Fibroblast of skin of scalp (primary cell): ENCODE data around the gene DCTN2.
"Not testable (repeated sequence)": the region's sequence is repeated elsewhere in the genome, so short reads cannot be mapped to it uniquely, and the experiment has no call there.

Source experiments
- DNase-seq: peaks from one replicate; pipeline ENCODE4 v3.0.0-alpha.2; 2013

The DCTN2 gene

DNA sequence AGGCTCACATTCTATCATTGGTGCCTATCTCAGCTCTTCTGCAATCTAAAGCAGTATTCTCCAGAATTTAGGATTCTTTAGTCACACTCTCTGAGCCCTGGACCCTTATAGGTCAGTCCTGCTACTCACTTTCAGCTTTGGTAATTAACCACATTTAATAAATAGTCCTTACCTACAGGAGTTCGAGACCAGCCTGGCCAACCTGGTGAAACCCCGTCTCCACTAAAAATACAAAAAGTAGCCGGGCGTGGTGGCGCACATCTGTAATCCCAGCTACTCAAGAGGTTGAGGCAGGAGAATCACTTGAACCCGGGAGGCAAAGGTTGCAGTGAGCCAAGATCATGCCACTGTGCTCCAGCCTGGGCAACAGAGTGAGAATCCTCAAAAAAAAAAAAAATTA, 33.3 kb downstream of the DCTN2 start:
- not testable (repeated sequence) for DNase-seq

GRCh38 chr12:57513266-57513665, 33.7 kb downstream of the DCTN2 start:
- no peak for DNase-seq

DNA sequence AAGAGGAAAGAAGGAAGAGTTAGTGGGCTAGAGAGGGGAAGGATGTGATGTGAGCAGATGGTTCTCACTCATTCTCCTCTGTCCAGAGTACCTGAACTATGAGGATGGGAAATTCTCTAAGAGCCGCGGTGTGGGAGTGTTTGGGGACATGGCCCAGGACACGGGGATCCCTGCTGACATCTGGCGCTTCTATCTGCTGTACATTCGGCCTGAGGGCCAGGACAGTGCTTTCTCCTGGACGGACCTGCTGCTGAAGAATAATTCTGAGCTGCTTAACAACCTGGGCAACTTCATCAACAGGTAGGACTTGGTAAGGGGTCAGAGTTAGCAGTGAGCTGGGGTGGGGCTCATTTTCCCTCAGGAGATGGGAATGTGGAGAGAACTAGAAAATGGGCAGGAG, 34.3 kb downstream of the DCTN2 start:
- DNase-seq = no peak

- no peak for DNase-seq
Measured at GRCh38 chr12:57511588-57512325, 35.2 kb downstream of the DCTN2 start.

- no peak for DNase-seq
Measured at GRCh38 chr12:57511161-57511560, 35.8 kb downstream of the DCTN2 start.

DNA sequence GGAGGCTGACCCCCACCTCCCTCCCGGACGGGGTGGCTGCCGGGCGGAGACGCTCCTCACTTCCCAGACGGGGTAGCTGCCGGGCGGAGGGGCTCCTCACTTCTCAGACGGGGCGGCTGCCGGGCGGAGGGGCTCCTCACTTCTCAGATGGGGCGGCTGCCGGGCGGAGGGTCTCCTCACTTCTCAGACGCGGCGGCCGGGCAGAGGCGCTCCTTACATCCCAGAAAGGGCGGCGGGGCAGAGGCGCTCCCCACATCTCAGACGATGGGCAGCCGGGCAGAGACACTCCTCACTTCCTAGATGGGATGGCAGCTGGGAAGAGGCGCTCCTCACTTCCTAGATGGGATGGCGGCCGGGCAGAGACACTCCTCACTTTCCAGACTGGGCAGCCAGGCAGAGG, 39.2 kb downstream of the DCTN2 start:
- DNase-seq = not testable (repeated sequence)

GRCh38 chr12:57506541-57506940, 40.5 kb downstream of the DCTN2 start:
- not testable (repeated sequence) for DNase-seq

DNA sequence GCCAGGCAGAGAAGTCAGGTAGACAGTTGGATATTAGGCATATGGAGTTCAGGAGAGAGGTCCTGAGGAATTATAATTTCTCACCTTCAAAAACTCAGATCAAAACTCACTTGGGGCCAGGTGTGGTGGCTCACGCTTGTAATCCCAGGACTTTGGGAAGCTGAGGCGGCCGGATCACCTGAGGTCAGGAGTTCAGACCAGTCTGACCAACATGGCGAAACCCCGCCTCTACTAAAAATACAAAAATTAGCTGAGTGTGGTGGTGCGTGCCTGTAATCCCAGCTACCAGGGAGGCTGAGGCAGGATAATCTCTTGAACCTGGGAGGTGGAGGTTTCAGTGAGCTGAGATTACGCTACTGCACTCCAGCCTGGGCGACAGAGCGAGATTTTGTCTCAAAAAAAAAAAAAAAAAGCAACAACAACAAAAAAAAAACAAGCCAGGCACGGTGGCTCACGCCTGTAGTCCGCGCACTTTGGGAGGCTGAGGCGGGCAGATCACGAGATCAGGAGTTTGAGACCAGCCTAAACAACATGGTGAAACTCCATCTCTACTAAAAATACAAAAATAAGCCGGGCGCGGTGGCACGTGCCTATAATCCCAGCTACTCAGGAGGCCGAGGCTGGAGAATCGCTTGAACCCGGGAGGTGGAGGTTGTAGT, 44.6 kb downstream of the DCTN2 start:
- DNase-seq = not testable (repeated sequence)

- DNase-seq = no peak
Measured at GRCh38 chr12:57500213-57500612, 46.8 kb downstream of the DCTN2 start.

- DNase-seq = no peak
Measured at GRCh38 chr12:57498571-57498970, 48.4 kb downstream of the DCTN2 start.

DNA sequence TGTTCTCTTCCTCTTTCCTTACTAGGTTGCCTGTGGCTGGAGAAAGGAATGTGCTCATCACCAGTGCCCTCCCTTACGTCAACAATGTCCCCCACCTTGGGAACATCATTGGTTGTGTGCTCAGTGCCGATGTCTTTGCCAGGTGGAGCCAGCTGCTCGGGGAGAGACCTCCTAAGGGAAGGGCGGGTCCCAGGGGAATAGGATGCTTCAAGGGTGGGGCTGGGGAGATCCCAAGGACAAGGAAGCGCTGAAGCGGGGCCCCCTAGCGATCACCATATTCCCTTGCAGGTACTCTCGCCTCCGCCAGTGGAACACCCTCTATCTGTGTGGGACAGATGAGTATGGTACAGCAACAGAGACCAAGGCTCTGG, 48.9 kb downstream of the DCTN2 start:
- no peak for DNase-seq

GRCh38 chr12:57497223-57498131, 49.5 kb downstream of the DCTN2 start:
- DNase-seq = no peak

GRCh38 chr12:57496822-57497221, 50.2 kb downstream of the DCTN2 start:
- DNase-seq = no peak

- not testable (repeated sequence) for DNase-seq
Measured at GRCh38 chr12:57495051-57495701, 51.8 kb downstream of the DCTN2 start.

DNA sequence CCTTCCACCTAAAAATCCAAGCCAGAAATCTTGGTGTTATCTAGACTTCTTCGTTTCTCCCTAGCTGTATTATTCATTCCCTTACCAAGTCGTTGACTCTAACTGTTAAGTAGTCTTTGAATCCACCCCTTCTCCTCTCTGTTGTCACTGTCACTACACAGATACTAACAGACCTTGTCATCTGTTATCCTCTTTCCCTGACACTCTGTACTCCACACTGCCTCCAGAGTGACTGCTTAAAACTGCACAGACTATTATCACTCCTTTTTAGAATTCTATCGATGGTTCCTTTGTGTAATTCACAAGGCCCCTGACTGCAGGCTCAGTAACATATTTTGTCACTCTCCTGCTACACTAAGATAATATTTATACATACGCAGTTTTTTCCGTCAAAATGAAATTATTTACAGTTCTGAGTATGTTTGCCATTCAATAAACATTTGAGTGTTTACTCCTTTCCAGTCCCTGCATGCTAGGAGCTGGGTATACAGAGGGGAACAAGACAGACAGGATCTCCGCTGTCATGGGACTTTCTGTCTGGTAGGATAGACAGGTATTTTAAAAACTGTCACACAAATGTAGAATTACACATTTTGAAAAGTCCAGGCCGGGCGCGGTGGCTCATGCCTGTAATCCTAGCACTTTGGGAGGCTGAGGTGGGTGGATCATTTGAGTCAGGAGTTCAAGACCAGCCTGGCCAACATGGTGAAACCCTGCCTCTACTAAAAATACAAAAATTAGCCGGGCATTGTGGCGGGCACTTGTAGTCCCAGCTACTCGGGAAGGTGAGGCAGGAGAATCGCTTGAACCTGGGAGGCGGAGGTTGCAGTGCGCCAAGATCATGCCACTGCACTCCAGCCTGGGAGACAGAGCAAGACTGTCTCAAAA, 55.4 kb downstream of the DCTN2 start:
- no peak for DNase-seq

- DNase-seq = no peak
Measured at GRCh38 chr12:57490126-57490525, 56.9 kb downstream of the DCTN2 start.

GRCh38 chr12:57489157-57489641, 57.8 kb downstream of the DCTN2 start:
- DNase-seq = peak; percentile 16

GRCh38 chr12:57488402-57489156, 58.4 kb downstream of the DCTN2 start:
- no peak for DNase-seq

GRCh38 chr12:57487597-57488401, 59.2 kb downstream of the DCTN2 start, which contains the start of gene MARS1:
MARS1 (plus strand) TSS chr12:57488068; CDS start chr12:57488091, 23 bp downstream.
- peak; percentile 98 for DNase-seq
